ENCODE data around the gene LHFPL6.

LHFPL6 gene

DNA sequence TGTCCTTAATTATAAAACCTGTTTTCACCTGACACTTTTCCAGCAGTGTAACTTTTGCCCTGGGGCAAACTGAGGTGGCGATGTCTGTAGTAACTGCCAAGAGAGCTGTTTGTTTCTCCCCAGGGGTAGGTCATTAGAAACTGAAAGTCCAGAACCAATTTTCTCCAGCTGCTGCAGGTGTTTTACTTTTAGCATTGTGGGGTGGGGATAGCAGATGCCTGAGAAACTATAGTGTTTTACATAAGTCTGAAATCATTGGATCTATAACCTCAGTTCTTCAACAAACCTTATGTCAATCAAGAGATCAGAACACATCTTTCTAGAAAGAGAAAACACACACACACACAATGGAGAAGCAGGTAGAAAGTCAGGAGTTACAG is 92.7 kb downstream of the LHFPL6 start:
- peak; percentile 21 for DNase-seq (ENCODE audit: low spot score)

DNA sequence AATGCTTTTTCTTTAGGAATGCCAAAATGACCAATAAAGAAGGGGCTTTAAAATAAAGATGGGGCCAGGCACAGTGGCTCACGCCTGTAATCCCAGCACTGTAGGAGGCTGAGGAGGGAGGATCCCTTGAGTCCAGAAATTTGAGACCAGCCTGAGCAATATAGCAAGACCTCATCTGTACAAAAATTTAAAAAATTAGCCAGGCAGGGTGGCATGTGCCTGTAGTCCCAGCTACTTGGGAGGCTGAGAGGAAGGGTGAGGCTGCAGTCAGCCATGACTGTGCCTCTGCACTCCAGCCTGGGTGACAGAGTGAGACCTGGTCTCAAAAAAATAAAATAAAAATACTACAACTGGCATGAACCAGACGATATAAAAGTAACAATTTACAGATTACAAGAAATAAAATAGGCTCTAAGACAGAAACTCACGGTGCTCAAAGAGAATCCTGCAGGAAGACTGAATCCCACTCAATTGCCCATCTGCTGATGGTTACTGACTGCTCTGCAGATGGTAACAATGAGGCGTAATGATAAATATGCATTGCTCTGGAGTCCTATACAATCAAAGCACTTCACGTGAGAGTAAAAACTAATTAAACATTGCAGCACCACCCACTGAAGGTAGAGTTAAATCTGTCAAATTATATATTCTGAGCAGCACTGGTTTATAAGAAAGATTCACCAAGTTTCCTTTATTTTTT is 93.2 kb downstream of the LHFPL6 start:
- DNase-seq (ENCODE audit: low spot score): no peak

DNA sequence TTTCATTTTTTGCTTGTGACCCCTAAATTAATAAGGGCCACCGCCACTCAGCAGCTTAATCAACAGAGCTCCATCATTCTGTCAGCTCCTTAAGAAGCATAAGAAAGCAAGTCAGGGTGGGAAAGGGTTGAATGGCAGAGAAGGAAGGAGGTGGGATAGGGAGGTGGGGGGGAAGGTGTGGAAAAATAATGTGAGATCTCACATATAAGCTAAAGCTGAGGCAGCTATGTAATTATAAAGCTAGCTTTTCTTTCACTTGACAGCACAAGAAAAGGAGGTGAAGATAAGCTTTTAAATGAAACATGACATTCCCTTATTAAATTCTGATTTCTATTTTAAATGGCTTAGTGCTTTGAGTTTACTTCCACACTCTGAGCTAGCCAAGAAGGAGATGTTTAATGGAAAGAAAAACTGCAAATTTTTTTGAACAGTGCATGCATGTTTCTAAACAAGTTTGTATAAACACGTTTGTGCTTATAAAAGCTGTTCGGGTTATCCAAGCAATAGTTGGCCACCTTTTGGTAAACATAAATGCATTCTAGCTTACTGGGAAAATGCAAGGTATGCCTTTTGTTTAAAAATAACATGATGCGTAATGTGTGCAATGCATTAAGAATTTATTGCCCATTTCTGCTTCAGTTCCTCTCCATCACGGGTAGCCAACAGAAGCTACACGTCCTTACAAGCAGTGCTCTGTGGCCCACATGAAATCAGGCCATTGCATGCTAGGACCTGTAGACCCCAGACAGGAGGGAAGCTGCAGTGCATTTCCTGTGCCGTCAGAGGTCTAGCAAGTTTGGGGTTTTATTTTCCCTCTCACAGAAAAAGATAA is 96.2 kb downstream of the LHFPL6 start:
- no peak for DNase-seq (ENCODE audit: low spot score)

DNA sequence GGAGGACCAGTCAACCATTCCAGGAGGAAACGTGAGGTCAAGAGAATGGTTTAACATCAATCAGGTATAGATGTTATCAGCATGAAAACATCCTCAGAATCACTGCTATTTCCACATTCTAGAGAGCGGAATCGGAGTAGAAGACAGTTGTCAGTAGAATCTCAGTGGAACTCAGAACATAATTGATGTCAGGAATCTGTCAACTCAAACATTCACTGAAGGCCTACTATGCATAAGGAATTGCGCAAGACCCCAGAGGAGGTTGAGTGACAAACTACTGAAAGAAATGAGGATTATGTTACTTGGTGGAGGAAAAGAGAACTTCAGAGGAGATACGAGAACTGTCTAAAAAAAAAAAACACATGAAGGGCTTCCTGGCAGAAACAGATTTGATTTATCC is 97.8 kb downstream of the LHFPL6 start:
- DNase-seq (ENCODE audit: low spot score): no peak

DNA sequence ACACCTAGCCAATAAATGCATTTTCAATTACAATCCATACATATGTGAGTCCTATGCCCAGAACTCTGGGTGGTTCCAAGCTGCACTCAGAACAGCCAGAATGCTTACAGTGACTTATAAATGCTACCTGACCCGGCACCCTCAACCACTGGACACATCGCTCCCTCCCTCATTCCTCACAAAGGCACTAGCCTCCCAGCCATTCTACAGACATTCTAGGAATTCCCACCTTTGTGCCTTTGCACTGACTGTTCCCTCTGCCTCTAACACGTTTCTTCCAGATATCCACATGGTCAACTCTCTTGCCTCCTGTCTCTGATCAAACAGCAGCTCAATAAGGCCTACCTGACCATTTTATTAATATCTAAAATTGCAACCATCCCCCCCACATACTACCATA is 99.9 kb downstream of the LHFPL6 start:
- no peak for DNase-seq (ENCODE audit: low spot score)

DNA sequence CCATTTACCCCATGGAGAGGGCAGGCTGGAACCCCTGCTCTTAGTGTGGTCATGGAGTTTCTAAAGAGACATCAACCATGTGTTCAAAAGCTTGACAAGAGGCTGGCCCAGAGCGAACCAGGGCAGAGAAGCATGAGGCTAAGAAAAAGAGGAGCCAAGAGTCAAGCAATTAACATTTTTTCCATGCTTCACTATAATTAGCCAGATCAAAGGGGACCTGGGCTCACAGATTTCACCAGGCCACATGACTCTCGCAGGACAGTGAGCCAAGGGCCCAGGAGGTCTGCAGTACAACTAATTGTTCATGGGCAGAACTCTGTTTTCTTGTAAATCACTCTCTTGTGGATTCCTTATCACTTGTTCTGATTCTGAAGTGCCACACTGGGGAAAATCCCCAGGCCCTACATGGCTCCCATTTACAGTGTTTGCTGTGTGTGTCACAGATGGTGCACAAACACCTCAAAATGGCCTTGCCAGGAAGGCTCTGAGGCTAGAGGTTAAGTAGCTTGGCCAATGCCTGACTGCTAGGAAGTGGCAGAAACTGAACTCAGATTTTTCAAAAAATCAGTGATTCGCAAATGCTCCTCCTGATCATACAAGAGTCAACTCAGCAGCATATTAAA is 101.2 kb downstream of the LHFPL6 start:
- no peak for DNase-seq (ENCODE audit: low spot score)

DNA sequence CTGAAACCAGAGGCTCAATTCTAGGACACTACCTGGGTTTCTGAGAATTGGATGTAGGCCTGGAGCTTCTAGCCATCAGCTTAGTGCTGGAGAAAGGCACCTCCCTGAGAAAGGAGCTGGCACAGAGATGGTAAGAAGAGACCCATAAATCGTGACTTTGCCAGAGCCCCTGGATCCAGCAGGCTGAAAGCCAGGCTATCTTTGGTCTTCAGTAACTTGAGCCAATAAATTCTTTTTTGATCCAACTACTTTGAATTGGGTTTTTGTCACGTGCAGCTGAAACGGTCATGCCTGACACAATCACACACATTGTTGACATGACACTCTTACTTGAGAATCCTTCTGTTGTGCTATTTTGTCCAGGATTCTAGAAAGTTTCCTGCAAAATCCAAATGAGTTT is 103.4 kb downstream of the LHFPL6 start:
- DNase-seq (ENCODE audit: low spot score): no peak

DNA sequence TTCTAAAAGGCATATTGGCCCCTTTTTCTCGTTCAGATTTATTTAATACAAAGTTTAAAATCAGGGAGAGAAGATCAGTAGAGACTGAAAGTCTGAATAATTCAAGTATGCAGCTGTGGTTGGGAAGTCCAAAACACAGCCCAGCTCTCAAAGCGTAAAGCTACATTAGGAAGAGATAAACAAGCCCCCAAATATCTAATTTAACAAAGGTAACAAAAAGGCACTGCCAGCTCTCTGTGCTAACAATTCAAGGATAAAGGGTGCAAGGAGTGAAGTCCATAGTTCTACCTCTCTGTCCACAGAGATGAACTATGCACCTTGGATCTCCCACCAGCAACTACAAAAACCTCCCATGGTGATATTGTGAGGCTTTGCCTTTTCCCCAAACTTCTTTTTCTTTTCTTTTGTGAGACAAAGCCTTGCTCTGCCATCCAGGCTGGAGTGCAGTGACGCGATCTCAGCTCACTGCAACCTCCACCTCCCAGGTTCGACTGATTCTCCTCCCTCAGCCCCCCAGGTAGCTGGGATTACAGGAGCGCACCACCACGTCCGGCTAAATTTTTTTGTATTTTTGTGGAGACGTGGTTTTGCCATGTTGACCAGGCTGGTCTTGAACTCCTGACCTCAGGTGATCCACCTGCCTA is 104.4 kb downstream of the LHFPL6 start:
- peak; percentile 33 for DNase-seq (ENCODE audit: low spot score)

DNA sequence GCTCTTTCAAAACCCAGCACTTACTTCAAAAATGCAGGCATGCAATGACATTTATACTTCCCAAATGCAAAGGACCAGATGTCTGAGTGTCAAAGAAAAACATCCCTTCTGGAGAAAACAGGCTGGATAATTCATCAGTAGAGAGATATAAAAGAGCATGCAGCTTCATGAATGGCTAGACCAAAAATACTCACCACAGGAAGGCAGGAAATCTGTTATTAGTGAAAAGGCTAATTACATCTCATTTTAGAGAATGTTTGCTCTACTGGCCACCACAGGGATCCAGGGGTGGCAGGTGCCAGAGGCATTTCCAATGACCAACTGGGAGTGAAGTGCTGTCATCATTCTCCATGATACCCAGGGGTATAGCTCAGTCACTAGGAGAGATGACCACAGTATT is 106.5 kb downstream of the LHFPL6 start:
- no peak for DNase-seq (ENCODE audit: low spot score)

DNA sequence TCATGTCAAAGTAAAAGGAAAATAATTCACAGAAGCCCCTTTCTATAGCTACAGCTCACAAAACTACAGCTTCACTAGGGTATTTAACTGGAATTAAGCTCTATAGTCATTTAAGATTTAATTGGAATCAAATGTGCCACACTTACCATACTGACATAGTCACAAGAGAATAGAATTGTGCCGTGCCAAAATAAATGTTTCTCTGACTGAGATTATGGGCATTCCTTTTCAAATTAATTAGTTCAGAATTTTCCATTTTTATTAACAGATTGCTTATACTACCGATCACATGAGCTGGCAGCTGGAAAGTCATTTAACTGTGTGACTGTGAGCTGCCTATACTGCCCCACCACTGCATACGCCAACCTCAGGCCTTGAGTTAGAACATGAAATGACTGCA is 108.4 kb downstream of the LHFPL6 start:
- no peak for DNase-seq (ENCODE audit: low spot score)

DNA sequence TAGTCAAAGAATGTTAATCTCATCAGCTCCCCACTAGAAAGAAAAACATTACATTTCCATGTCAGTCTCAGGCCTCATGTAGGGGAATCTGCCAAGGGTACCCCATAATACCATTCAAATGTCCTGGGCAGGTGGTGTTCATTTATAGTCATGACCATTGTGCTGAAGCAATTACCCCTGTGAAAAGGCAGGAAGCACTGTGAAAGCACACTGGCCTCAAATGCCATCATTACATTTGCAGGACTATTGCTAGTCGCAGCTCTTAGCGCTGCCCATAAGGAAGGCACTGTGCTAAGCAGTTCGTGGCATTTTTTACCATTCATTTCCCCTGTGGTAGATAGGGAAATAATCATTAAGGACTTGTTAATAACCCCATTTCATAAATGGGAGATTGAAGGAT is 109.0 kb downstream of the LHFPL6 start:
- no peak for DNase-seq (ENCODE audit: low spot score)

DNA sequence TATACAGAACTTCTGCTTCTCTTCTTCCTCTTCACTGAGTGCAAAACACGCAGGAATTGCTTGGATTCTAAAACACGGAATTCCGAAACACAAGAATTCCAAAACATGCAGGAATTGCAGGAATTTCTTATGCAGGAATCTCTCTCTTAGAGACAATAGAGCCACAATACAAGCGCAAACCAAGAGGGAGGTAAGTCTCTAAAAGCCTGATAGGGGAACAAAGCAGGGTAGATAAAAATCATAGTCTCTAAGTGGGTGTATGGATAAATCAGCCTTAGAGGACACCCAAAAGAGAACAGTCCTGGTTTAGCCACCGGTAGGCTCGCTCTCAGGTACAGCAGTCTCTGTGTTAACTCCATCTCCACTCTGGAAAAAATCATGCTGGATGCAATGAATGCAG is 112.9 kb downstream of the LHFPL6 start:
- DNase-seq (ENCODE audit: low spot score): peak; percentile 45

DNA sequence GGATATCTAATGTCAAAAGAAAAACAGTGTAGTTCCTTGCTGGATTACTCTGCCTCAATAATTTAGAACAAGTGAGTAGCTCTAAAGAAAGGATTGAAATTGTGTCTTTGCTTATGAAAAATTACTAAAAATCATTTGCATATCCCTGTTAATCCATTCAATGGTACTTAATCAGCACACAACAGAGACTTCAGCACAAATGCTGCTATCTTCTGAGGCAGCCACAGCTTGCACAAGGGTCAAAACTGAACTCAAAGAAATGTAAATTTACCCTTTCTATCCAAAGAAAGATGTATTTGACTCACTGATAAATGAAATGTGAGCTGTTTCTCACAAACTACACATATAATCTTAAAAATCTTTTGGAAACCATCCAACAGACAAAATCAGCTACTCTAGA is 116.2 kb downstream of the LHFPL6 start:
- DNase-seq (ENCODE audit: low spot score): no peak

DNA sequence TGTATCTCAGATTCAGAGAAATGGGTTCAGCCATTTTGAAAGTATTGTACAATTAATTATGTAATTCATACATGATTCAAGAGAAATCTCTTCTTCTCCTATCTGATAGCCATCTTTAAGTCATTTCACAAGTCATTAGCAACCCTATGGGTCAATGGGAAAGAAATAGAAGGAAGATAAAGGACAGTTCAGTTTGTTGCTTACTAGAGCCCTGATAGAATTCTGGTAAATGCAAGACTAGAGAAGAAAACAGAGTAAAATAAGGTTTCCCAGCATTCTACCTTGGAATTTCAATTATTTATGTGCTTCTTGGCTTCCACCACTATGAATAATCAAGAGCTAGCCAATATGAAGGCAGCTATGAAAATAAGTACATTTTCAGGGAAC is 117.7 kb downstream of the LHFPL6 start:
- DNase-seq (ENCODE audit: low spot score): no peak

DNA sequence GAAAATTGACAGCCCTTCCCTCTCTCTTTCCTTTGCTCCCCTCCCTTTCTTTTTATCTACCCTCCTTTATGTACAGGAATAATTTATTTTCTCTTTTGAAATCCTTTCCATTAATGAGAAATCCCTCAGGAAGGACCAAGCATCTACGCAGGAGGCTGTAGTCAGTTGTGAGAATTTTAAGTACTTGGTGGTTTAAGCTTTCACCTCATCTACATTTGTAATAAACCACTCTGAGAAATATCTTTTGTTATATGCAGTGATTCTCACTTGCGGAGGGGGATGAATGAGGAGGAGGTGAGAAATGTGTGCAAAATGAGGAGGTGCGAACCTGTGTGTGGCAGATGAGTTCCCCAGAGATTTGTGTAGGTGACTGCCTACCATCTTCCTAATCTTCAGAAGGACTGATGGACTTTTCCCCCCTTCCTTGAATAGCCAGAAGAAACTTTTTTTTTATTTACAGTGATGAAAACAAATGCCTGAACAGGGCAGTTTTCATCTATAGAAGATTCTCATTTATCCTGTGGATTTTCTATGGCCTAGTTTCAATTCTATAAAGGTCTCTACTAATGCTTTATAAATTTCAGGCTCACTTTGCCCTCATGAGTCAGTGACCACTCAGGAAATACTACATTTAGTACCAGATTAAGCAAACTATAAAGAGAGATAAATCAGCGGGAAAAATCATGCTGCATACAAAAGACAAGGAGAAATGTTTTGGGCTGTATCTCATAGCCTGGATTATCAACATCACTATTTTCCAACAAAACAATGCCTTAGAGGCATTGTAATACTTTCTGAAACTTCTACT is 118.3 kb downstream of the LHFPL6 start:
- no peak for DNase-seq (ENCODE audit: low spot score)

DNA sequence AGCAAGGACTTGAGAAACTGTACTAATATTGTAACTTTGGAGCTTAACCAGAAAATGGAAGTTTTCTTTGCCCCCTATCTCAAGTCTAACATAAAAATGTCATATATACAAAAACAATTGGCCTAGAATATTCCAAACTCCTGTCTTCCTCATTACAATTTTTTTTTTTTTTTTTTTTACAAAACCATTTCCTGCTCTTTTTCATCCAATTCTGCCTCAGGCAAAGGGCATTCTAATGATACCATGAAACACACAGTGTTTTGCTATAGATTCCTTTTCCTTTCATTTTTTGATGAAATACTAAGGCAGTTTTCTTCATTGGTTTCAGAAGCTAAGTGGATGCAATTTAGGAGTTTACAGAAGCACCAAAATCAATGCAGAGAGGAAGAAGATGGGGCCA is 119.7 kb downstream of the LHFPL6 start:
- no peak for DNase-seq (ENCODE audit: low spot score)

DNA sequence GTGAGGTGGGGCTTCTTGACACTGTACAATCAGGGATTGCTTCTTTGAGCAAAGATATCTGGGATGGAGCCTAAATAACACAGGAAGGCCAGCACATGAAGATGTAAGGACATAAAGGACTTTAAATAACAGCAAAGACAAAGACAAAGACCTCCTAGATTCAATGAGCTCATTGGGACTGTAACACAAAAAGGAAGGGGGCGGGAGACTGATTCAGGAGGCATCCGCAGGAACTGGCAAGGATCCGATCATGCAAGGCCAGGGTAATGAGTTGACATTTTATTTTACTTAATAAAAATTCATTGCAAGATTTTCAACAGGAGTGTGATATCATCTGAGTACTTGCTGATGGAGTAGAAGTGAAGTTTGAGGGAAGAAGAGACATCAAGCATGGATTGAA is 121.5 kb downstream of the LHFPL6 start:
- no peak for DNase-seq (ENCODE audit: low spot score)

DNA sequence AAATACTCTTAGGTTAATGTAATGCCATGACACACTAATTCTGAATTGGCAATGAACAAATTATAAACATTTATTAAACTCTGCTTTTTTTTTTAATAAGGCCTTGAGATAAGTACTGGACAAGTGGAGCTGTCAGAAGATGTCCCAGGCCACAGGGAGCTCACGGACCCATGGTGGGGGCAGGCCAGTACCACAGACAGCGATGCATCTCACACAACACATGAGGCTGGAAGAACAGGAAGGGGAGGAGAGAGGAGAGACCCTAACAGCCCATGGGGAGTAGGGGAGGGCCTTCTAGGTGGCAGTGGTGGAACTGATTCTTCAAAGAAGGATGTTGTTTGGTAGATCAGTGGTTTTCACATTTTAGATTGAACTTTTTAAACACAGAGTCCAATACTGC is 128.4 kb downstream of the LHFPL6 start:
- peak; percentile 28 for DNase-seq (ENCODE audit: low spot score)

DNA sequence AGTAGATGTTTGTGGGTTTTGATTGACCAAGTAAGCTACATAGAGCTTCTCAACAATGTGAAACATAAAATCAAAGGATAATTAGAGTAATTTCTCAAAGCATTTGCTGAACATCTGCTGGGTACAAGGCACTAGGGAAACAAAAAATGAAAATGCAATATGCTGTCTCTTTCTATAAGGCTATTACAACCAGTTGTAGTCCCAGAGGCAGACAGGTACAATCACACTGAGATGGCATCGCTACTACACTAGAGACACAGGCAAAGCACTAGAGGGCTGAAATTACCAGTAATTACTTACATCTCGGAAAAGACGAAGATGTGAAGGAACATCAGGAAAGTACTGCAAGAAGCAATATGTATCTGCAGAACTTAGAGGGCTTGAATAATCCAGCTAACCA is 133.3 kb downstream of the LHFPL6 start:
- DNase-seq (ENCODE audit: low spot score): no peak

DNA sequence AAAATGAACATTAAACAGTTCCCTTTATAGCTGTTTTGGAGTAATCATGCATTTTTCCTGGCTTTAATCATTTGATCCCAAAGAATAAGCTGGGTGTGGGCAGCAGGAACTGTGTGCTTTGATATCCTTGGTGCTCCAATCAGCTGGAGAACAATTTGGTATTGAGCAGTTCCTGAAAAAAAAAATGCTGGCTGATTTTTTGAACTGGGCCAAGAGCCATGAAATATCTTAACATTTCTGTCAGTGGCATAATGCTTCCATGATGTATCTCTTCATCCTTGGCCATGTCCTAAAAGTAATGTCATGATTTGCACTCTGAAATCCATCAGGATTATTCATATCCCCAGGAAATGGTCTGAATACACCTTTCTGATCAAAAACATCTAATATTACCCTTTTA is 134.7 kb downstream of the LHFPL6 start:
- no peak for DNase-seq (ENCODE audit: low spot score)

DNA sequence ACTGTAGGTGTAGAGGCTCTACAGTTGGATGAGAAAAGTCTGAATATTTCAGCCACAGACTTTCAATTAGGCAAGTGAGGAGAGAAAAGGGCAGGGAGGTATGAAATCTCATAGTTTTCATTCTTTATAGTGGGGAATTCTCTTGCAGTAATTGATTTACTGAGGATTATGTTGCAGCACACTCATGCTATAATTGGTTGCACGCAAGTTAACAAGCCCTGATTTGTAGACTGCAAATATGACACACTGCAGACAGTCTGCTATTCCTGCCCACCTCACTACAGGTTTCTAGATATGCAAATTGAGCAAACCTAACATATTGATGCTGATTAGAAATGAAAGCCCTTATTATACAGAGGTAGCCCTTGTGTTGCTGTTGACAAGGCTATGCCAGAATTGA is 139.4 kb downstream of the LHFPL6 start:
- no peak for DNase-seq (ENCODE audit: low spot score)

DNA sequence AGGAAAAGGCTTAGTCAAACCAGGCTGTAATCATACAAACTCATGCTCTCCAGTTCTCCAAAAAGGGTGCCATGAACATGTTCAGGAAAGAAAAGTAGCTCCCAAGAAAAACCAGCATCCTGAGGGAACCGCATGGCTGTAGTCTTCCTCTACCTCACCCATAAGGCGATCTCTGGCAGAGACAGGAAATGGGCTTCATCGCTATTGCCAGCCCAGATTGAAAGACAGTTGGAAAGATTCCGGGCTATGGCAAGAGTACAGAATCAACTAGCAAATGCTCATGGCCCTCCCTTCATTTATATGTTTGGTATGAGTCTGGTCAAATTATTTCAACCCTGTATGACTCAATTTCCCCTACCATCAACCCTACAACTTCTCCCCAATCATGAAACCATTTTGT is 140.1 kb downstream of the LHFPL6 start:
- DNase-seq (ENCODE audit: low spot score): no peak

All from iPS-NIHi11 (cell line).